Loucy (cell line): ENCODE results near the gene NDST4.

ENCODE experiments used
- H2AFZ ChIP-seq: fragments of 200-600 bp; sonication (generic); 2 replicates; pipeline ENCODE4 v1.6.0; 2016; ENCODE audit warnings: antibody characterized with exemption, mild to moderate bottlenecking, low read length, moderate library complexity
- H3F3A ChIP-seq: fragments of 200-600 bp; 2 replicates; pipeline ENCODE4 v1.6.0; 2016; ENCODE audit warnings: antibody characterized with exemption, low read depth, mild to moderate bottlenecking
- H3K27me3 ChIP-seq: fragments of 200-600 bp; sonication (generic); 2 replicates; pipeline ENCODE4 v1.6.1; 2014; ENCODE audit warnings: low read length, mild to moderate bottlenecking; ENCODE audit not compliant: insufficient read depth, poor library complexity, severe bottlenecking
- H3K36me3 ChIP-seq: fragments of 200-600 bp; sonication (generic); 2 replicates; pipeline ENCODE4 v1.6.1; 2016; ENCODE audit warnings: low read length; ENCODE audit not compliant: insufficient read depth
- H3K4me1 ChIP-seq: fragments of 200-600 bp; sonication (generic); 2 replicates; pipeline ENCODE4 v1.5.1; 2014; ENCODE audit warnings: low read length, mild to moderate bottlenecking; ENCODE audit not compliant: insufficient read depth, poor library complexity, severe bottlenecking
- H3K4me2 ChIP-seq: fragments of 200-600 bp; sonication (generic); 2 replicates; pipeline ENCODE4 v1.6.0; 2014; ENCODE audit warnings: antibody characterized with exemption, low read length, low read depth, mild to moderate bottlenecking; ENCODE audit not compliant: poor library complexity, severe bottlenecking
- H3K4me3 ChIP-seq: fragments of 200-600 bp; sonication (generic); 2 replicates; pipeline ENCODE4 v1.5.1; 2014; ENCODE audit warnings: low read length, mild to moderate bottlenecking, mixed read lengths; ENCODE audit not compliant: poor library complexity, severe bottlenecking
- H3K79me2 ChIP-seq: fragments of 200-600 bp; sonication (generic); 2 replicates; pipeline ENCODE4 v1.6.1; 2014; ENCODE audit warnings: low read length; ENCODE audit not compliant: insufficient read depth
- H3K9ac ChIP-seq: fragments of 200-600 bp; sonication (generic); 2 replicates; pipeline ENCODE4 v1.6.0; 2014; ENCODE audit warnings: mild to moderate bottlenecking, low read depth, low read length, moderate library complexity; ENCODE audit not compliant: poor library complexity, severe bottlenecking
- H3K9me2 ChIP-seq: fragments of 200-600 bp; sonication (generic); replicated peaks from 2 replicates; pipeline ENCODE4 v1.6.1; 2016; ENCODE audit warnings: low read depth, low read length, mixed read lengths
- H3K9me3 ChIP-seq: fragments of 200-600 bp; sonication (generic); 2 replicates; pipeline ENCODE4 v1.6.1; 2014; ENCODE audit warnings: mild to moderate bottlenecking, antibody characterized with exemption, low read length, low read depth; ENCODE audit not compliant: insufficient read depth
- H4K20me1 ChIP-seq: fragments of 200-600 bp; sonication (generic); 2 replicates; pipeline ENCODE4 v1.6.0; 2014; ENCODE audit warnings: antibody characterized with exemption, low read length, mild to moderate bottlenecking; ENCODE audit not compliant: insufficient read depth, poor library complexity, severe bottlenecking
- EZH2phosphoT487 ChIP-seq: fragments of 200-600 bp; IDR thresholded peaks from 2 replicates; pipeline ENCODE4 v1.6.1; 2018; ENCODE audit warnings: antibody characterized with exemption, mild to moderate bottlenecking, moderate library complexity, borderline replicate concordance
- TF ChIP-seq, protein P1 (sequence below): fragments of 200-600 bp; sonication (generic); conservative IDR thresholded peaks from 2 replicates; pipeline ENCODE4 v1.5.1; 2014; ENCODE audit warnings: mild to moderate bottlenecking, antibody characterized with exemption, low read length

The NDST4 gene

DNA sequence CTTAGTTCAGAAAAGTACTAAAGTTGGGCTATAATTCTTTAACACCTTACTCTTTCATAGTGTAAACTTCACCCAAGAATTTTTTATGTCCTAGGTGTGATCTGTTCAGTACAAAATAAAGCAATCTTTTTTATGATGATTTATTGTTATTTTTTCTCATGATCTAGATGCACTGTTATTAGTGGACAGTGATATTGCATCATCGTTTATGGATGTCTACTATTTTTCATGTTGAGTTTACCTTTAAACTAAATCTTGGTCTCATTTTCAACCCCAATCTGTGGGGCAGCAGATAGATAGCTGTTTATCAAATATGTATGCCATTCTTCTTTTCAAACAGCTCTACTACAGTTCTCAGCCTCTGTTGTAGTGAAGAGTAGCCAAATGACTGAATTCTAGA lies 299.5 kb downstream of the NDST4 start:
- H3F3A ChIP-seq = no peaks in the 10 kb centered on the region
- no peak overlapping the region for H3K4me3 ChIP-seq
- no peaks in the 10 kb centered on the region for H3K27me3 ChIP-seq
- no peaks in the 10 kb centered on the region for H4K20me1 ChIP-seq
- no peak overlapping the region for H3K4me2 ChIP-seq
- no peaks in the 10 kb centered on the region for H3K9me2 ChIP-seq
- TF ChIP-seq, protein P1, sequence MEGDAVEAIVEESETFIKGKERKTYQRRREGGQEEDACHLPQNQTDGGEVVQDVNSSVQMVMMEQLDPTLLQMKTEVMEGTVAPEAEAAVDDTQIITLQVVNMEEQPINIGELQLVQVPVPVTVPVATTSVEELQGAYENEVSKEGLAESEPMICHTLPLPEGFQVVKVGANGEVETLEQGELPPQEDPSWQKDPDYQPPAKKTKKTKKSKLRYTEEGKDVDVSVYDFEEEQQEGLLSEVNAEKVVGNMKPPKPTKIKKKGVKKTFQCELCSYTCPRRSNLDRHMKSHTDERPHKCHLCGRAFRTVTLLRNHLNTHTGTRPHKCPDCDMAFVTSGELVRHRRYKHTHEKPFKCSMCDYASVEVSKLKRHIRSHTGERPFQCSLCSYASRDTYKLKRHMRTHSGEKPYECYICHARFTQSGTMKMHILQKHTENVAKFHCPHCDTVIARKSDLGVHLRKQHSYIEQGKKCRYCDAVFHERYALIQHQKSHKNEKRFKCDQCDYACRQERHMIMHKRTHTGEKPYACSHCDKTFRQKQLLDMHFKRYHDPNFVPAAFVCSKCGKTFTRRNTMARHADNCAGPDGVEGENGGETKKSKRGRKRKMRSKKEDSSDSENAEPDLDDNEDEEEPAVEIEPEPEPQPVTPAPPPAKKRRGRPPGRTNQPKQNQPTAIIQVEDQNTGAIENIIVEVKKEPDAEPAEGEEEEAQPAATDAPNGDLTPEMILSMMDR = no peak
- TF ChIP-seq EZH2phosphoT487 = no peak
- no peaks in the 10 kb centered on the region for H3K79me2 ChIP-seq
- no peaks in the 10 kb centered on the region for H3K9me3 ChIP-seq
- H3K9ac ChIP-seq = no peak overlapping the region
- H2AFZ ChIP-seq = no peak overlapping the region
- H3K4me1 ChIP-seq = no peaks in the 10 kb centered on the region
- no peaks in the 10 kb centered on the region for H3K36me3 ChIP-seq

DNA sequence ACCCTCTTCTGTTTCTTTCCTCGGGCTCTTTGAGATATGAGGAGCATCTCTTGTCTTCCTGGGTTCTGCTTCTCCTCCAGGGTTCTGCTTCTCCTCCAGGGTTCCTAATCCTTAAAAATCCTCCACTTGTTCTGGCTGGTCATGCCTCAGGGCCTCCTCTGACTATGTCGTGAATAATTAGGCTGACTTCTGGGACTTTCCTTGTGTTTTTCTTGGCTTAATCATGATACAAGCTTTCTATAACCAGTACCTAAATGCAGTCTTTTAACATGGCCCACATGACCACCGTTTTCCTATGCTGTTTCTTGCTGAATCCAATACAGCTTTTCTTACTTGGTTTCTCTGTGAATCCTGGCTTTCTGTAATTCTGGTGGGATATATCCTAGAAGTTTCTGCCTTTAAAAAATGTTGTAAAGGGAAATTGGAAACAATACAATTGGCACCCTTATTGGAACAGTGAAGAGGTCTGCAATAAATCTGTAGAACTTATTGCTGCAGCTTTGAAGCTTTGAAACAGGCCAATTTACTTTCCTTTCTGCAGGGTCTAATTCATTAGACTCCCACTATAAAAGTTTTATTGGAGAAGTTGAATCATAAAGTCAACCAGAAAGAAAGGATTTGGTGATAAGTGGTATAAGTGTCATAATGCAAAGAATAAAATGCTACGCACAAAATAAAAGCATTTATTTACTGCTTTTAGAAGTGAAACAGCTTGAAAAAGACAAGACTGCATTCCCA lies 301.7 kb downstream of the NDST4 start:
- TF ChIP-seq, protein P1 = no peak
- TF ChIP-seq EZH2phosphoT487 = no peak

DNA sequence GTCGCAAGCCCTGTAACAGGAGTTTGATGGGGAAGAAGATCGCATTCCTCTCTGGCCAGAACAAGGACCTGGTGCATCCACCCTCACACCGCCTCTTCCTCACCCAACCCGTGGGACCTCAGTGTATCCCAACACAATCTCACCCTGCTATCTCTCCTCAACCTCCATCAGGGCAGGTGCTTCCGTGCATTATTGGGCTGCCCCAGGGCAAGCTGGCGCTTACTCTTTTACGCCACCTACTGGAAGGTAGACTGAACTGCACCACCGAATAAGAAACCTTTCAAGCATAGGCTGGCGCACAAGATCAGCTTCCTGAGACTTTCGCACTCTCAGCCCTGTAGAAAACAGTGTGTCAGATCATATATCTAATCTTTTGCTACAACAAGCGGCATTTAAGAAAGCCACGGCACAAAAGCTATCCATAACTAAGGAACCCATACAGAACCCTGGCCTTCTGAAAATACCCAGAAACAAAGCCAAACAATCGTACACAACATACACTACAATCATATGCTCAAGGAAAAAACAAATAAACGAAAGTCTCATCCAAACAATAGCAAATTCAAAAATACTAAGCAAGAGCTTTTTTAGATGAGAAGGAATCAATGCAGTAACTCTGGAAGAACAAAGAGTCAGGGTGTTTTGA lies 305.5 kb downstream of the NDST4 start:
- no peaks in the 10 kb centered on the region for H3K9me3 ChIP-seq
- no peaks in the 10 kb centered on the region for H3K79me2 ChIP-seq
- no peaks in the 10 kb centered on the region for H3K27me3 ChIP-seq
- no peaks in the 10 kb centered on the region for H3K9me2 ChIP-seq
- H3K4me2 ChIP-seq = no peak overlapping the region
- H3K9ac ChIP-seq = no peak overlapping the region
- H3K4me1 ChIP-seq = no peaks in the 10 kb centered on the region
- H2AFZ ChIP-seq = peak overlapping the region; percentile 0; the same call in 1 of the 2 replicates
- H3K4me3 ChIP-seq = no peak overlapping the region
- H3F3A ChIP-seq = no peaks in the 10 kb centered on the region
- H4K20me1 ChIP-seq = no peaks in the 10 kb centered on the region
- H3K36me3 ChIP-seq = no peaks in the 10 kb centered on the region
- no peak for TF ChIP-seq EZH2phosphoT487
- TF ChIP-seq, protein P1 = peak; percentile 97

More for the DNA sequence above, 301.7 kb downstream of the NDST4 start:
- H3K9me3 ChIP-seq = no peaks in the 10 kb centered on the region
- no peaks in the 10 kb centered on the region for H3K79me2 ChIP-seq
- no peaks in the 10 kb centered on the region for H3K9me2 ChIP-seq
- no peak overlapping the region for H2AFZ ChIP-seq
- H3F3A ChIP-seq = no peaks in the 10 kb centered on the region
- H3K4me3 ChIP-seq = no peak overlapping the region
- no peak overlapping the region for H3K4me2 ChIP-seq
- H3K9ac ChIP-seq = no peak overlapping the region
- no peaks in the 10 kb centered on the region for H3K4me1 ChIP-seq
- H3K27me3 ChIP-seq = no peaks in the 10 kb centered on the region
- H3K36me3 ChIP-seq = no peaks in the 10 kb centered on the region
- H4K20me1 ChIP-seq = no peaks in the 10 kb centered on the region
